ENCODE results near the gene HOXA3. TPM values are rescaled to one million over a fixed set of nuclear protein-coding genes. Genes with fewer than 3 reads are reported as not detected.

Gene HOXA3
- total and polyA plus RNA-seq, 2 donors (not counting 1 experiment from before 2014, with no cell fraction given) = 0.68 to 1.5 TPM

- Histone ChIP-seq H3K4me3 (replicated peaks in 1 of 4; ENCODE audit: control extremely low read depth in 1 of 4, insufficient read depth in 1 of 4, low read depth in 3 of 4, low read length in 4 of 4) (peak overlapping the region; percentile 64 to 86 (median 73)), H3K36me3 (ENCODE audit: control insufficient read depth, insufficient read depth, low read length) (no peaks in the 10 kb centered on the region), H3K4me1 (ENCODE audit: control insufficient read depth, extremely low read depth, insufficient read depth, low read length) (peaks cover 4% of the 10 kb centered on the region), H3K79me2 (ENCODE audit: control insufficient read depth, insufficient read depth, low read length) (peaks cover 10% of the 10 kb centered on the region), H2AFZ (ENCODE audit: low read length) (peak overlapping the region; percentile 90), H3K4me2 (ENCODE audit: extremely low read depth, insufficient read depth, low read length) (peak overlapping the region; percentile 85), H3K27ac (ENCODE audit: insufficient read depth, low read length) (peak overlapping the region; percentile 63), H4K20me1 (ENCODE audit: control insufficient read depth, extremely low read depth, insufficient read depth, low read length) (no peaks in the 10 kb centered on the region), H3K9ac (ENCODE audit: insufficient read depth, low read length) (peak overlapping the region; percentile 67), H3K9me3 (ENCODE audit: control insufficient read depth, insufficient read depth, low read depth, low read length) (no peaks in the 10 kb centered on the region), H3K27me3 (ENCODE audit: control insufficient read depth, insufficient read depth, low read length) (no peaks in the 10 kb centered on the region)
- TF ChIP-seq CTCF (conservative IDR thresholded peaks at IDR 0.05 in 1 of 2, IDR thresholded peaks at IDR 0.05 in 1 of 2; ENCODE audit: low read depth in 1 of 2, low read length in 2 of 2) (no peak), EZH2 (IDR thresholded peaks at IDR 0.05; ENCODE audit: low read length, missing control alignments) (no peak)
- peak in 1 of 2 donors; percentile 29 for DNase-seq (ENCODE audit: low read depth in 2 of 2)
Measured at GRCh38 chr7:27155816-27156507, 3.6 kb upstream of the HOXA3 start.

GRCh38 chr7:27154901-27155815 lies 2.8 kb upstream of the HOXA3 start:
- H3K4me3 ChIP-seq (replicated peaks in 1 of 4; ENCODE audit: control extremely low read depth in 1 of 4, insufficient read depth in 1 of 4, low read depth in 3 of 4, low read length in 4 of 4) = peak overlapping the region; percentile 33 to 86 (median 73)
- H3K9ac ChIP-seq (ENCODE audit: insufficient read depth, low read length) = no peak overlapping the region
- no peak for DNase-seq (ENCODE audit: low read depth in 2 of 2)
- H4K20me1 ChIP-seq (ENCODE audit: control insufficient read depth, extremely low read depth, insufficient read depth, low read length) = no peaks in the 10 kb centered on the region
- peaks cover 4% of the 10 kb centered on the region for H3K4me1 ChIP-seq (ENCODE audit: control insufficient read depth, extremely low read depth, insufficient read depth, low read length)
- H3K27me3 ChIP-seq (ENCODE audit: control insufficient read depth, insufficient read depth, low read length) = no peaks in the 10 kb centered on the region
- no peaks in the 10 kb centered on the region for H3K9me3 ChIP-seq (ENCODE audit: control insufficient read depth, insufficient read depth, low read depth, low read length)
- TF ChIP-seq EZH2 (IDR thresholded peaks at IDR 0.05; ENCODE audit: low read length, missing control alignments) (no peak), CTCF (conservative IDR thresholded peaks at IDR 0.05 in 1 of 2, IDR thresholded peaks at IDR 0.05 in 1 of 2; ENCODE audit: low read depth in 1 of 2, low read length in 2 of 2) (no peak)
- peaks cover 16% of the 10 kb centered on the region for H3K79me2 ChIP-seq (ENCODE audit: control insufficient read depth, insufficient read depth, low read length)
- peak overlapping the region; percentile 90 for H2AFZ ChIP-seq (ENCODE audit: low read length)
- peak overlapping the region; percentile 85 for H3K4me2 ChIP-seq (ENCODE audit: extremely low read depth, insufficient read depth, low read length)
- no peak overlapping the region for H3K27ac ChIP-seq (ENCODE audit: insufficient read depth, low read length)
- H3K36me3 ChIP-seq (ENCODE audit: control insufficient read depth, insufficient read depth, low read length) = no peaks in the 10 kb centered on the region

GRCh38 chr7:27154369-27154768 lies 2.0 kb upstream of the HOXA3 start:
- no peaks in the 10 kb centered on the region for H3K9me3 ChIP-seq (ENCODE audit: control insufficient read depth, insufficient read depth, low read depth, low read length)
- DNase-seq (ENCODE audit: low read depth in 2 of 2) = no peak
- H3K9ac ChIP-seq (ENCODE audit: insufficient read depth, low read length) = no peak overlapping the region
- no peak overlapping the region for H3K27ac ChIP-seq (ENCODE audit: insufficient read depth, low read length)
- H3K4me3 ChIP-seq (replicated peaks in 1 of 4; ENCODE audit: control extremely low read depth in 1 of 4, insufficient read depth in 1 of 4, low read depth in 3 of 4, low read length in 4 of 4) = no peak overlapping the region
- H3K27me3 ChIP-seq (ENCODE audit: control insufficient read depth, insufficient read depth, low read length) = no peaks in the 10 kb centered on the region
- H4K20me1 ChIP-seq (ENCODE audit: control insufficient read depth, extremely low read depth, insufficient read depth, low read length) = no peaks in the 10 kb centered on the region
- TF ChIP-seq CTCF (conservative IDR thresholded peaks at IDR 0.05 in 1 of 2, IDR thresholded peaks at IDR 0.05 in 1 of 2; ENCODE audit: low read depth in 1 of 2, low read length in 2 of 2) (no peak), EZH2 (IDR thresholded peaks at IDR 0.05; ENCODE audit: low read length, missing control alignments) (no peak)
- H3K4me1 ChIP-seq (ENCODE audit: control insufficient read depth, extremely low read depth, insufficient read depth, low read length) = peaks cover 4% of the 10 kb centered on the region
- H3K79me2 ChIP-seq (ENCODE audit: control insufficient read depth, insufficient read depth, low read length) = peaks cover 22% of the 10 kb centered on the region
- no peak overlapping the region for H3K4me2 ChIP-seq (ENCODE audit: extremely low read depth, insufficient read depth, low read length)
- H2AFZ ChIP-seq (ENCODE audit: low read length) = no peak overlapping the region
- H3K36me3 ChIP-seq (ENCODE audit: control insufficient read depth, insufficient read depth, low read length) = no peaks in the 10 kb centered on the region

Measured in fibroblast of lung (primary cell).